EH (cell line): Measurements from ENCODE around the gene CCNJ.

Experiments
- DNase-seq: peaks from one replicate; pipeline ENCODE4 v3.0.0-alpha.2; 2015; ENCODE audit warnings: low read depth

CCNJ gene

GRCh38 chr10:96061232-96061631, 17.8 kb downstream of the CCNJ start:
- DNase-seq, result no peak

DNA sequence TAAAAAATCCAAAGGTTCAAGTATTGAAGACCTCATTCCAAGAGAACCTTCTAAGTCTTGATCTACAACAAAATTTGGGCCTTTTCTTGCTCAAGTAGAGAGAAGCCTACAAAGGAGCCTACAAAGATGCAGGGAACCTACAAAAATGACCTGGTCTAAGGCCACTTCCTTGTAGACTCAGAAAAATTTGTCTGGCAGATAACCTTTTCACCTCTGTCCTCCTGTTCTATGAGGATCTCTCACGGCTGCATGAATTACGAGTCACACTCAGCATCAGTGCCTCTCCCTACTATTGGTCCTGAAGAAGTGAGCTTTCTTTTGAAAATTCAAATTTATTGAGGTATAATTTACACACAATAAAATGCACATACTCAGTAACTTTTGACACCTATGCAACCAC, 29.3 kb downstream of the CCNJ start:
- peak; percentile 17 for DNase-seq

DNA sequence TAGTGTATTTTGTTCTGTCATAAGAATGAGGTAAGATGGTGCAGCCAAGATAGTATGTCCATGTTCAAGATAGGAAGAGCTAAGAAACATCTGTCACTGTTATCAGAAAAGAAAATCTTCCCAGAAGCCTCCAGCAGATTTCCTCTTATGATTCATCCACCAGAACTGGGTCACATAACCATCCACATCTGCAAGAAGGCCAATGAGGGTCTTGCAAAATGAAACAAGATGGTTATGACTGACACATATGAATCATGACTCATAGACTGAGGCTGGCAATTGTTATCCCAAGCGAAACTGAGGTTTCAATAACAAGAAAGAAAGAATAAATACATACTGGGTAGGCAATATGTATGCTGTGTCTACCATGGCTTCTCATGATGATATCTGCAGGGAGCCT, 30.3 kb downstream of the CCNJ start:
- DNase-seq, result peak; percentile 83

GRCh38 chr10:96074776-96075175, 31.4 kb downstream of the CCNJ start:
- DNase-seq, result no peak

DNA sequence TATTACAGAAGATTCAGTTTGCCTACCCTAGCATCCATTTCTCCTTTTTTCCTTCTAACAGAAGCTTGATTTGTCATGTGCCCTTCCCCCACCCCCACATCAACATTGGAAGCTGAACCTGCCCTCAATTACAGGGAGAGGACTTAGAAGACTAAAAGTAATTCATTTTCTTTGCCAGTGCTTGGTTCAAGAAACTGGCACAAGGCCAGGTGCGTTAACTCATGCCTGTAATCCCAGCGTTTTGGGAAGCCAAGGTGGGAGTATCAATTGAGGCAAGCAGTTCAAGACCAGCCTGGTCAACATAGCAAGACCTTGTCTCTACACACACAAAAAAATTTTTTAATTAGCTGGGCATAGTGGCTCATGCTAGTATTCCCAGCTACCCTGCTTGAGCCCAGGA, 32.6 kb downstream of the CCNJ start:
- DNase-seq, result no peak

- DNase-seq, result no peak
Measured at GRCh38 chr10:96077156-96077555, 33.8 kb downstream of the CCNJ start.

DNA sequence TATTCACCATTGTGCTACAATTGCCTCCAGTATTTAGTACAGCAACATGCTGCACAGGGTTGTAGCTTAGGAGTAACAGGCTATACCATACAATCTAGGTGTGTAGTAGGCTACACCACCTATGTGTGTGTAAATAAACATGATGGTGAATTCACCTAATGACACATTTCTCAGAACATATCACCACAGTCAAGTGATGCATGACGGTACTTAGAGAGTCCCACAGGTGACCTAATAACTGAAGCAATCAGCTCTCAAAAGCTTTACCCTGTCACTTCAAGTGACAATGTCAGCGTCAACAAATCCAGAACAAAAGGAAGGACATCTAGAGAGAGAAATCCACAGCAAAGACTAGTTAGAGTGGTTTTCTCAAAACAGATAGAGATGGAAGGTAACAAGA, 38.8 kb downstream of the CCNJ start:
- no peak for DNase-seq

GRCh38 chr10:96082748-96083147, 39.4 kb downstream of the CCNJ start:
- DNase-seq, result no peak

- no peak for DNase-seq
Measured at GRCh38 chr10:96089116-96089515, 45.7 kb downstream of the CCNJ start.

DNA sequence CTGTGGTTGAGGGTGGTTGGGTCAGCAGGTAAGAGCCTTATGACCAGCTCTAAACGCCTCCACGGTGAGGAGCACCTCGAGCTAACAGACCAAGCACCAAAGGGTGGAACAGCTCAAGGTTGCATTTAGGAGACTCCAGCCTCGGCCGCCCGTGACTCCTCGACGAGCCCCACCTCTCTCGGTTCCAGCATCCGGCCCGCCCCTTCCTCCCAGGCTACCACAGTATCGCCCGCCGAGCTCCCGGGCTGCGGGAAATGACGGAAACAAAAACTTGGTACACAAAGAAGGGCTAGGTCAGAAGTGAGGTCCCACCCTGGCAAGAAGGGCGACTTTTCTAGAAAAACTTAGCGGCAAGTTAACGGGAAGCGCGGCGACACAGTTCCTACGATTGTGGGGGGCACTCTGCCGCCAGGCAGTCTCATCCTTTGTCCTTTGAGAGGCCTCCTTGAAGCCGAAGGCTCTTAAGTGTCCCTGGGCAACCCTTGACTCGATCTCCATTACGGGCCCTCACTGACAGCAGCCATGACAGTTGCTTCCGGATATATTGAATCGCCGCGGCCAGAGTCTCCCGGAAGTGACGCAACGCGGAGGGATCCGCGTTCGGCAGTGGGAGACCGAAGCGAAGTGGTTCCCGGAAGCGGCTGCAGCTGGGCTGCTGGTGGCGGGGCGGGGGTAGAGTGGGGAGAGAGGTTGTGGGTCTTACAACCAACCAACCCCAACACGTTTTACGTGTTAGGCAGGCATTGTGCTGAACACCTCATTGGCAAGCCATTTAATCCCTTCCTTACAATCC, 46.5 kb downstream of the CCNJ start:
- DNase-seq, result peak; percentile 93

GRCh38 chr10:96090463-96090800, 47.0 kb downstream of the CCNJ start:
- DNase-seq, result no peak

- no peak for DNase-seq
Measured at GRCh38 chr10:96092999-96093767, 49.8 kb downstream of the CCNJ start.

DNA sequence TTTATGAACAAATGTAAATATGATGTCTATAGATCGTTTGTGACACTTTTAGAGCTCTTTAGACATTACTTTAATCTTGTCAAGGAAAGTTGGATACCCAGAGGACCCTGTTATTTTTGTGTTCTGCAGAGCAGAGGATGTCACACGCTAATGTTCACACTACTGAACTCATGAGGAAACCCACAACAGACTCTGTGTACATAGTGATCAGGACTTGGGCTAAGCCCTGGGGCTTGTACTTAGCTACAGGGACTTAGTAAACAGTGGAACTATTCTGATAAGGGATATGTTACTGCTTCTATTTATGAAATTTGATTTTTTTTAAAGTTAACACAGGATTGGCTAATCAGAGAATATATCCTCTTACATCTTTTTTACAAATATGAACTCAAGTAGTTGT, 50.6 kb downstream of the CCNJ start:
- no peak for DNase-seq

GRCh38 chr10:96096958-96097357, 53.6 kb downstream of the CCNJ start:
- no peak for DNase-seq

DNA sequence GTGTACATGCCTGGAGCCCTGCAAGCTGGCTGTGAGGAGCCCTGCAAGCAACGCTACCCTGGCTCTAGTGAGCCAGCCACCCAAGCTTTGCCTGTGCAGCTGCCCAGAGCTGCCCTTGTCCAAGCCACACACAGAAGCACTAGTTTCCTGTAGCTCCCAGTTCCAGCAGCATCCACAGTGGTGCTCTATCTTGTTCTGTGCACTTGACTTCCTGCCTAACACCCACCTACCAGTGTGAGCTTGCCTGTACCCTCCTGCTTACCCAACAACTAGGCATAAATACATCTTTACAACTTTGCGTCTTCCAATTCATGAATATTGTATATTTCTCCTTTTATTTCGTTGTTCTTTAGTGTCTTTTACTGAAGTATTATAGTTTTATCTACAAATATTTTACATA, 54.5 kb downstream of the CCNJ start:
- no peak for DNase-seq

DNA sequence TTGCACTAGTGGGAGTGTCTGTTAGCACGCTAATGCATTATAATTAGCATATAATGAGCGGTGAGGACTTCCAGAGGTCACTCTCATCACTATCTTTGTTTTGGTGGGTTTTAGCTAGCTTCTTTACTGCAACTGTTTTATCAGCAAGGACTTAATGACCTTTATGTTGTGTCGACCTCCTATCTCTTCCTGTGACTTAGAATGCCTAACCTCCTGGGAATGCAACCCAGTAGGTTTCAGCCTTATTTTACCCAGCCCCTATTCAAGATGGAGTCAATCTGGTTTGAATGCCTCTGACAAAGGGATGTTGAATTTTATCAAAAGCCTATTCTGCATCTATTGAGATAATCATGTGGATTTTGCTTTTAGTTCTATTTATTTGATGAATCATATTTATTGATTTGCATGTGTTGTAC, 64.2 kb downstream of the CCNJ start:
- no peak for DNase-seq
